ENCODE data around the gene FER1L5.

DNA sequence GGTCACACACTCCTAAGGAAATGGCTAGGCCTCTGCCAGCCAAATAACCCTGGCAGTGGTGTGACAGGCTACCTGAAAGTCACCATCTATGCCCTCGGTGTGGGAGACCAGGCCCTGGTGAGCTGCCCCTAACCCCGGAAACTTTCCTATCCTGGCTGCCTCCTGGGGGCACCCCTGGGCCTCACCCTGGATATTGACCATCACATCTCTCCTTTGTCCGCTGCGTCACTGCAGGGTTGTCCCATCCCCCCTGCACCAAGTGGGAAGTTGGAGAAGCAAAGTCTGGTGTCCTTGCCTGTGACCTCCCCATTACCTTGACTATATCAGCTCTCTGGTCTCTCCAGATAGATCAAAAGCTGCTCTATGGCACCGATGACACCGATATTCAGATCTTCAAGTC is 18.8 kb downstream of the FER1L5 start:
- TF ChIP-seq, protein P1, sequence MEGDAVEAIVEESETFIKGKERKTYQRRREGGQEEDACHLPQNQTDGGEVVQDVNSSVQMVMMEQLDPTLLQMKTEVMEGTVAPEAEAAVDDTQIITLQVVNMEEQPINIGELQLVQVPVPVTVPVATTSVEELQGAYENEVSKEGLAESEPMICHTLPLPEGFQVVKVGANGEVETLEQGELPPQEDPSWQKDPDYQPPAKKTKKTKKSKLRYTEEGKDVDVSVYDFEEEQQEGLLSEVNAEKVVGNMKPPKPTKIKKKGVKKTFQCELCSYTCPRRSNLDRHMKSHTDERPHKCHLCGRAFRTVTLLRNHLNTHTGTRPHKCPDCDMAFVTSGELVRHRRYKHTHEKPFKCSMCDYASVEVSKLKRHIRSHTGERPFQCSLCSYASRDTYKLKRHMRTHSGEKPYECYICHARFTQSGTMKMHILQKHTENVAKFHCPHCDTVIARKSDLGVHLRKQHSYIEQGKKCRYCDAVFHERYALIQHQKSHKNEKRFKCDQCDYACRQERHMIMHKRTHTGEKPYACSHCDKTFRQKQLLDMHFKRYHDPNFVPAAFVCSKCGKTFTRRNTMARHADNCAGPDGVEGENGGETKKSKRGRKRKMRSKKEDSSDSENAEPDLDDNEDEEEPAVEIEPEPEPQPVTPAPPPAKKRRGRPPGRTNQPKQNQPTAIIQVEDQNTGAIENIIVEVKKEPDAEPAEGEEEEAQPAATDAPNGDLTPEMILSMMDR (IDR thresholded peaks at IDR 0.05 in 8 of 11, conservative IDR thresholded peaks at IDR 0.05 in 3 of 11): no peak
- TF ChIP-seq POLR2A (IDR thresholded peaks at IDR 0.05) (no peak), POLR2AphosphoS5 (IDR thresholded peaks at IDR 0.05) (no peak)

Measured in spleen (tissue), 7 donors.